ENCODE measurements around the gene PSMF1.

GRCh38 chr20:1190847-1191246, 72.4 kb downstream of the PSMF1 start:
- TF ChIP-seq CTCF (IDR thresholded peaks at IDR 0.05) (no peak), POLR2A (IDR thresholded peaks at IDR 0.05) (no peak)
